OCI-LY3 (cell line): ENCODE results near the gene EFNA4.

ENCODE experiments used
- H2AFZ ChIP-seq: fragments of 200-600, 300-600 bp; shearing (Covaris generic); 2 replicates; pipeline ENCODE4 v1.6.0; 2014; ENCODE audit warnings: antibody characterized with exemption, low read depth, low read length
- H3K27ac ChIP-seq: fragments of 200-600, 300-600 bp; sonication (generic); 2 replicates; pipeline ENCODE4 v1.5.1; 2014; ENCODE audit warnings: mild to moderate bottlenecking, low read length, moderate library complexity, mixed read lengths
- H3K27me3 ChIP-seq: fragments of 200-600, 300-600 bp; sonication (generic); 2 replicates; pipeline ENCODE4 v1.6.1; 2014; ENCODE audit warnings: low read depth, low read length, mixed read lengths
- H3K36me3 ChIP-seq: fragments of 200-600, 300-600 bp; sonication (generic); replicated peaks from 2 replicates; pipeline ENCODE3; 2014; ENCODE audit warnings: low read depth, low read length, mixed read lengths
- H3K4me1 ChIP-seq: fragments of 300-600, 200-600 bp; sonication (generic); 2 replicates; pipeline ENCODE4 v1.6.1; 2014; ENCODE audit warnings: low read length, mixed read lengths
- H3K4me2 ChIP-seq: fragments of 200-600, 300-600 bp; sonication (generic); 2 replicates; pipeline ENCODE4 v1.6.1; 2014; ENCODE audit warnings: low read length, mixed read lengths
- H3K4me3 ChIP-seq: fragments of 300-600, 200-600 bp; sonication (generic); 2 replicates; pipeline ENCODE4 v1.5.1; 2014; ENCODE audit warnings: antibody characterized with exemption, mild to moderate bottlenecking, low read length, moderate library complexity
- H3K79me2 ChIP-seq: fragments of 300-600, 200-600 bp; shearing (Covaris generic); 2 replicates; pipeline ENCODE4 v1.6.1; 2014; ENCODE audit warnings: mild to moderate bottlenecking, low read length, mixed read lengths
- H3K9ac ChIP-seq: fragments of 300-600, 200-600 bp; shearing (Covaris generic); 2 replicates; pipeline ENCODE4 v1.6.0; 2014; ENCODE audit warnings: mild to moderate bottlenecking, low read length, moderate library complexity
- H3K9me3 ChIP-seq: fragments of 200-600, 300-600 bp; shearing (Covaris generic); 2 replicates; pipeline ENCODE4 v1.6.1; 2014; ENCODE audit warnings: low read length, mixed read lengths; ENCODE audit not compliant: insufficient read depth
- H4K20me1 ChIP-seq: fragments of 200-600, 300-600 bp; sonication (generic); 2 replicates; pipeline ENCODE4 v1.6.1; 2016; ENCODE audit warnings: low read length, mixed read lengths; ENCODE audit not compliant: insufficient read depth
- CTCF ChIP-seq: fragments of 200-600, 300-600 bp; sonication (generic); IDR thresholded peaks from 2 replicates; pipeline ENCODE4 v1.5.1; 2014; ENCODE audit warnings: antibody characterized with exemption, low read length, low read depth
- EZH2phosphoT487 ChIP-seq: fragments of 200-600 bp; shearing (Covaris generic); IDR thresholded peaks from 2 replicates; pipeline ENCODE4 v1.6.1; 2018; ENCODE audit warnings: antibody characterized with exemption, mixed run types, low read depth

Gene EFNA4

GRCh38 chr1:155083865-155084721, 20.6 kb downstream of the EFNA4 start:
- H3K9ac ChIP-seq = peak overlapping the region; percentile 63
- H2AFZ ChIP-seq = peak overlapping the region; percentile 73

GRCh38 chr1:155084722-155085503, 21.4 kb downstream of the EFNA4 start:
- TF ChIP-seq CTCF = peak; percentile 75
- TF ChIP-seq EZH2phosphoT487 = no peak

More at GRCh38 chr1:155083865-155084721, 20.6 kb downstream of the EFNA4 start:
- Histone ChIP-seq H3K36me3 (peaks cover 3% of the 10 kb centered on the region), H3K27me3 (peaks cover 21% of the 10 kb centered on the region), H3K27ac (peak overlapping the region; percentile 75), H3K79me2 (no peaks in the 10 kb centered on the region), H3K9me3 (no peaks in the 10 kb centered on the region), H3K4me2 (peak overlapping the region; percentile 79), H3K4me3 (peak overlapping the region; percentile 85), H3K4me1 (peaks cover 31% of the 10 kb centered on the region), H4K20me1 (no peaks in the 10 kb centered on the region)
- no peak for TF ChIP-seq EZH2phosphoT487
- peak; percentile 75 for TF ChIP-seq CTCF

DNA sequence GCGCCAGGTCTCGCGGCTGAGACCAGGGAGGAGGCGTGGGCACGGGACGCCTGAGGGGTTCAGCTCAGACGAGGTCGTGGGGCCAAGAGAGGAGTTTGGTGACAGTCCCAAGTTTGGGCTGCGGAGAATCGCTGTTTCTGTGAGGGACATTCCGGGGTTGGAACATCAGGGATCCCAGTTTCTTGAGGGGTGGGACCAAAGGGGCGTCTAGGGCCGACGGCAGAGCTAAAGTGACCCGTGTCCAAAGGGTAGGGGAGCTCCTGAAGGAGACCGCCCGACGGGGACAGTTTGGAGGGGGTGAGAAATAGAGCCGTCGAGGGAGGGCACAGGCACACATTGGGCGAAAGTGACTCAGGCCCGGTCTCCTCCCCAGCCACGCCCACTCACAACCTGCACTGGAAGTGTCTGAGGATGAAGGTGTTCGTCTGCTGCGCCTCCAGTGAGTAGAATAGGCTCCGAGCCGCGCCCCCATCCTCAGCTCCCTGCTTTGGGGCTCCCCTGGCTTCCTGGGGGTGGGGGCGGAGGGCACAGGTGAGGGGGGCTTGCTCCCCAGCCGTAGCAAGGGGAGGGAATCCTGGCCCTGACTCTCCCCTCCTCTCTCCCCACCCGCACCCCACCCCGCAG, 22.1 kb downstream of the EFNA4 start:
- peak overlapping the region; percentile 75 for H3K27ac ChIP-seq

More at GRCh38 chr1:155084722-155085503, 21.4 kb downstream of the EFNA4 start:
- peak overlapping the region; percentile 79 for H3K4me2 ChIP-seq
- peaks cover 14% of the 10 kb centered on the region for H3K27me3 ChIP-seq
- peaks cover 28% of the 10 kb centered on the region for H3K4me1 ChIP-seq
- no peaks in the 10 kb centered on the region for H3K9me3 ChIP-seq
- peak overlapping the region; percentile 85 for H3K4me3 ChIP-seq
- H3K36me3 ChIP-seq = peaks cover 3% of the 10 kb centered on the region
- no peaks in the 10 kb centered on the region for H3K79me2 ChIP-seq
- peak overlapping the region; percentile 75 for H3K27ac ChIP-seq
- H2AFZ ChIP-seq = peak overlapping the region; percentile 73
- no peaks in the 10 kb centered on the region for H4K20me1 ChIP-seq
- H3K9ac ChIP-seq = peak overlapping the region; percentile 63

More for the DNA sequence above, 22.1 kb downstream of the EFNA4 start:
- no peaks in the 10 kb centered on the region for H3K79me2 ChIP-seq
- peak overlapping the region; percentile 63 for H3K9ac ChIP-seq
- H3K27me3 ChIP-seq = peaks cover 6% of the 10 kb centered on the region
- H3K4me2 ChIP-seq = peak overlapping the region; percentile 79
- H4K20me1 ChIP-seq = no peaks in the 10 kb centered on the region
- peak overlapping the region; percentile 73; the same call in 1 of the 2 replicates for H2AFZ ChIP-seq
- peaks cover 24% of the 10 kb centered on the region for H3K4me1 ChIP-seq
- peaks cover 3% of the 10 kb centered on the region for H3K36me3 ChIP-seq
- peak overlapping the region; percentile 85 for H3K4me3 ChIP-seq
- TF ChIP-seq EZH2phosphoT487 (no peak), CTCF (no peak)
- no peaks in the 10 kb centered on the region for H3K9me3 ChIP-seq
